ENCODE results near the gene NACC2. TPM values are rescaled to one million over a fixed set of nuclear protein-coding genes. Genes with fewer than 3 reads are reported as not detected.

The NACC2 gene, protein sequence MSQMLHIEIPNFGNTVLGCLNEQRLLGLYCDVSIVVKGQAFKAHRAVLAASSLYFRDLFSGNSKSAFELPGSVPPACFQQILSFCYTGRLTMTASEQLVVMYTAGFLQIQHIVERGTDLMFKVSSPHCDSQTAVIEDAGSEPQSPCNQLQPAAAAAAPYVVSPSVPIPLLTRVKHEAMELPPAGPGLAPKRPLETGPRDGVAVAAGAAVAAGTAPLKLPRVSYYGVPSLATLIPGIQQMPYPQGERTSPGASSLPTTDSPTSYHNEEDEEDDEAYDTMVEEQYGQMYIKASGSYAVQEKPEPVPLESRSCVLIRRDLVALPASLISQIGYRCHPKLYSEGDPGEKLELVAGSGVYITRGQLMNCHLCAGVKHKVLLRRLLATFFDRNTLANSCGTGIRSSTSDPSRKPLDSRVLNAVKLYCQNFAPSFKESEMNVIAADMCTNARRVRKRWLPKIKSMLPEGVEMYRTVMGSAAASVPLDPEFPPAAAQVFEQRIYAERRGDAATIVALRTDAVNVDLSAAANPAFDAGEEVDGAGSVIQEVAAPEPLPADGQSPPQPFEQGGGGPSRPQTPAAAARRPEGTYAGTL
- 15.8 and 25.6 TPM in 2 replicates for total RNA-seq

DNA sequence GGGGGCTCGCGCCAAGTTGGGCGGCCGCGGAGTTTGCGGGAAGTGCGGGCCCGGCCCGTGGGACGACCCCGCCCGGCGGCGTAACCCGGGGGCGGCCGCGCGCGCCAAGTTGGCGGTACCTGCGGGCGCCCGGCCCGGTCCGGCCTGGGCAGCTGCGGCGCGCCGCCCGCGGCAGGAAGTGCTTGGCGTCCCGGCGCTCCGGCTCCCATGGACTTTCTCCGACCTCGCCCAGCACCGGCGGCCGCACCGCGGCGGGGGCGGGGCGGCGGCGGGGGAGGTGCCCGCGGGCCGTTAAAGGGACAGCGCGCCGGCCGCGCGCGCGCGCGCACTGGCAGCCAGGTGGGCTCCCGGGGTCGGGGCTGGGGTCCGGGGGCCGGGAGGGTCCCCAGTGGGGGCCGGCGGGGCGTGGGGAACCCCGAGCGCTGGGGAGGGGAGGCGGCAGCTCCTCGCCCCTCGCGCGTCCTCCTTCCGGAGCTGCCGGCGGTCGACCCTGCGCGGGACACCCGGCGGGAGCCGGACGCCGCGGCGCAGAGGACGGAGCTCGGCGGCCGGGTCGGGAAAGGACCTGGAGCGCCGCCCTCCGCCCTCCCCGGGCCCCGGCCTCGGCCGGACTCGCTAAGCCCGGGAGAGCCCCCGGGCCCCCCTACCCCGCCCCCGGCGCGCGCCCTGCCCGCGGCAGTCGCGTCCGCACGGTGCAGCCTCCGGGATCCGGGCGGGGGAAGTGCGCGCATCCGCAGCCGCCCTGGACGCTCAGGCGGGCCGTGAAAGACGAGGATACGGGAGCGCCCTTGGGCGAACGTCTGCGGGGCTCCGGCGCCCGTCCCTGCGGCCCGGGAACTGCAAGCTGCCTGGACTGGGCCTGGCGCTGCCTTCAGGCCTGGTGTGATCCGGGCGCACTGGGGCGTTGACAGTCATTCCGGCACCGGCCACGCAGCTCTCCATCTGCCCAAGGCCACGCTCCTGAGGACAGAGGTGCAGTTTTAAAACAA lies at the start of gene NACC2:
Gene NACC2, minus strand, starts transcription at position 220 of the 989 bp plus-strand sequence. CDS start 44,768 bp downstream, outside the sequence.

DNA sequence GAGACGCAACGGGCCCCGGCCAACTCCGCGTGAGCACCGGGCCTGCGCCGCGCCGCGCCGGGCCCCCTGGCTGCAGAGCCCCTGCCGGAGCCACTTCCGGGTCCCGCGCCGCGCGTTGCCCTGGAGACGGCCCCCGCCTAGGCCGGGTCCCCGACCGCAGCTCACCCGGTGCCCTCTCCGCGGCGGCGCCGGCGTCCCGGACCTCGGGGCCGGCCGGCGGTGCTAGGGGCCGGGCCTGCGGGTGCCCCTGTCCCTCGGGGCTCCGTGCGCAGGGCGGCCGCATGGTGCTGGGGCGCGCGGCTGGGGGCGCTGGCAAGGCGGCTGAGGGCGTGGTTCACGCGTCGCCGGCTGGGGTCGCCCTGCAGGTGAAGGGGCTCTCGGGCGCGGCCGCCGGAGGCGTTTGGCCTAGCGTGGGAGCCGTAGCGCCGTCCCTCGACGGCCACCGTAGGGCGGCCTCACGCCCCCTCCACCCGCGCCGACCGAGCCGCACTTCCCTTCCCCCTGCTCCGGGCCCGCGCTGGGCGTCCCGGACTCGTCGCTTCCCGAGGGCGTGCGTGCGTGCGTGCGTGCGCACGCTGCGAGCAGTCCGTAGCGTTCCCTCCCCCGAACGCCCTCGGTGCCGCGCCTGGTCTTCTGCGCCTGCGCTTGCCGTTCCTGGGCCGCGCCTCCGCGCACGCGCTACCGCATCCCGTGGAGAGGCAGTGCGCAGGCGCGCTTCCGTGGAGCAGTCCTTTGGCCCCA lies 23.4 kb upstream of the NACC2 start, which contains the start of gene TMEM250:
Gene TMEM250, minus strand, starts transcription at position 556 of the 741 bp plus-strand sequence. CDS start 1,975 bp downstream, outside the sequence.

DNA sequence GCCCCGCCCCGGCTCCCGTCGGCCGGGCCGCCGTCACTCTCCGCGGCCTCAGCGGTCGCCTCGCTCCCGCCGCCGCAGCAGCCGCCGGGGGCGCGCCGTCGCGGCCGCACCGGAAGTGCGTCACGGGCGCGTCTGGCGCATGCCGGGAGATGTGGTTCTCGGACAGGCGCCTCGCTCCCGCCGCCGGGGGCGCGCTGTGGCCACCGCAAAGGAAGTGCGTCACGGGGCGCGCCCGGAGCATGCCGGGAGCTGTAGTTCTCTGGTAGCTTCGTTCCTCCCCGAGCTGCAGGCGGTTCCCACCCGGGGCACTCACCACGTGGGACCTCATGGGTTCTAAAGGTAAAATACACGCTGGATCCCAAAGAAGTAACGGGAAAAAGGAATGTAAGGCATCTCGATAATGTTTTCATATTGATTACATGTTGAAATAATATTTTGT lies 133.8 kb downstream of the NACC2 start, which contains the start of gene UBAC1:
Gene UBAC1, minus strand, starts transcription at position 97 of the 439 bp plus-strand sequence. CDS start 211 bp downstream, outside the sequence.

Other genes starting within 250 kb of the NACC2 start
- gene CAMSAP1, start 187.7 kb downstream of the NACC2 start, total RNA-seq = 14.0 and 21.3 TPM in 2 replicates
- 23.1 and 29.1 TPM in 2 replicates for gene UBAC1, start 133.9 kb downstream of the NACC2 start, total RNA-seq
- 38.2 and 50.4 TPM in 2 replicates for gene TMEM250, start 23.6 kb upstream of the NACC2 start, total RNA-seq
- not detected in 2 replicates for gene LHX3, start 109.8 kb upstream of the NACC2 start, total RNA-seq
- 11.4 and 17.0 TPM in 2 replicates for gene QSOX2, start 150.5 kb upstream of the NACC2 start, total RNA-seq
- under 0.01 TPM in 1 of 2 replicates, not detected in the other for gene CCDC187, start 208.8 kb upstream of the NACC2 start, total RNA-seq
- 34.2 and 50.8 TPM in 2 replicates for gene GPSM1, start 232.2 kb upstream of the NACC2 start, total RNA-seq